ENCODE results near the gene NAA10. TPM values are rescaled to one million over a fixed set of nuclear protein-coding genes. Genes with fewer than 3 reads are reported as not detected.

NAA10 gene
- total RNA-seq, 1 experiment from 2014 or later = 91.3 TPM

GRCh38 chrX:153908219-153908860 is 26.5 kb downstream of the NAA10 start:
- Mint-ChIP-seq H3K27ac (ENCODE audit: unreplicated experiment) (no peak overlapping the region), H3K4me3 (ENCODE audit: unreplicated experiment) (no peak overlapping the region), H3K4me1 (ENCODE audit: low read depth, unreplicated experiment) (no peaks in the 10 kb centered on the region), H3K27me3 (ENCODE audit: insufficient read depth, unreplicated experiment) (no peaks in the 10 kb centered on the region), H3K9me3 (ENCODE audit: unreplicated experiment) (no peaks in the 10 kb centered on the region), H3K36me3 (ENCODE audit: insufficient read depth, unreplicated experiment) (no peaks in the 10 kb centered on the region)
- ChIA-PET POLR2A (no interaction called here), CTCF (no interaction called here)
- Histone ChIP-seq H3K4me1 (no peaks in the 10 kb centered on the region), H3K4me3 (ENCODE audit: low read depth, low read length) (no peak overlapping the region), H3K9me3 (no peaks in the 10 kb centered on the region), H3K27me3 (replicated peaks; ENCODE audit: control insufficient read depth, insufficient read depth, low read length) (no peaks in the 10 kb centered on the region), H3K36me3 (ENCODE audit: control insufficient read depth, insufficient read depth, low read length) (no peaks in the 10 kb centered on the region)
- intact Hi-C loops (cut with micrococcal nuclease; ENCODE audit: unreplicated experiment) = no loop called here
- TF ChIP-seq CTCF (IDR thresholded peaks at IDR 0.05; ENCODE audit: insufficient read depth in 1 of 2, low read depth in 1 of 2, low read length in 1 of 2, severe bottlenecking in 1 of 2, unreplicated experiment in 1 of 2) = no peak
- DNase-seq = no peak
- BruUV-seq (replicated peaks) = no TSS peak

- no peak for TF ChIP-seq CTCF (IDR thresholded peaks at IDR 0.05; ENCODE audit: insufficient read depth in 1 of 2, low read depth in 1 of 2, low read length in 1 of 2, severe bottlenecking in 1 of 2, unreplicated experiment in 1 of 2)
- Mint-ChIP-seq H3K27me3 (ENCODE audit: insufficient read depth, unreplicated experiment) (no peaks in the 10 kb centered on the region), H3K9me3 (ENCODE audit: unreplicated experiment) (no peaks in the 10 kb centered on the region), H3K4me3 (ENCODE audit: unreplicated experiment) (no peak overlapping the region), H3K27ac (ENCODE audit: unreplicated experiment) (no peak overlapping the region), H3K36me3 (ENCODE audit: insufficient read depth, unreplicated experiment) (no peaks in the 10 kb centered on the region), H3K4me1 (ENCODE audit: low read depth, unreplicated experiment) (no peaks in the 10 kb centered on the region)
- intact Hi-C loops (cut with micrococcal nuclease; ENCODE audit: unreplicated experiment) = no loop called here
- Histone ChIP-seq H3K27me3 (replicated peaks; ENCODE audit: control insufficient read depth, insufficient read depth, low read length) (no peaks in the 10 kb centered on the region), H3K36me3 (ENCODE audit: control insufficient read depth, insufficient read depth, low read length) (no peaks in the 10 kb centered on the region), H3K9me3 (no peaks in the 10 kb centered on the region), H3K4me3 (ENCODE audit: low read depth, low read length) (no peak overlapping the region), H3K4me1 (no peaks in the 10 kb centered on the region)
- POLR2A ChIA-PET = no interaction called here
- no peak for DNase-seq
- CTCF ChIA-PET = no interaction called here
- no TSS peak for BruUV-seq (replicated peaks)
These were observed 27.4 kb downstream of the NAA10 start for GRCh38 chrX:153907456-153907855.

GRCh38 chrX:153906126-153906917 is 28.5 kb downstream of the NAA10 start:
- intact Hi-C loops (cut with micrococcal nuclease; ENCODE audit: unreplicated experiment) = no loop called here
- POLR2A ChIA-PET = no interaction called here

More at GRCh38 chrX:153906126-153906917, 28.5 kb downstream of the NAA10 start:
- Mint-ChIP-seq H3K4me3 (ENCODE audit: unreplicated experiment) (no peak overlapping the region), H3K9me3 (ENCODE audit: unreplicated experiment) (no peaks in the 10 kb centered on the region), H3K36me3 (ENCODE audit: insufficient read depth, unreplicated experiment) (no peaks in the 10 kb centered on the region), H3K27ac (ENCODE audit: unreplicated experiment) (no peak overlapping the region), H3K27me3 (ENCODE audit: insufficient read depth, unreplicated experiment) (no peaks in the 10 kb centered on the region), H3K4me1 (ENCODE audit: low read depth, unreplicated experiment) (no peaks in the 10 kb centered on the region)
- H3K4me3 ChIP-seq (ENCODE audit: low read depth, low read length) = no peak overlapping the region
- no peaks in the 10 kb centered on the region for H3K27me3 ChIP-seq (replicated peaks; ENCODE audit: control insufficient read depth, insufficient read depth, low read length)
- H3K9me3 ChIP-seq = no peaks in the 10 kb centered on the region
- no TSS peak for BruUV-seq (replicated peaks)
- no peaks in the 10 kb centered on the region for H3K36me3 ChIP-seq (ENCODE audit: control insufficient read depth, insufficient read depth, low read length)
- CTCF ChIA-PET = no interaction called here
- DNase-seq = no peak
- TF ChIP-seq CTCF (IDR thresholded peaks at IDR 0.05; ENCODE audit: insufficient read depth in 1 of 2, low read depth in 1 of 2, low read length in 1 of 2, severe bottlenecking in 1 of 2, unreplicated experiment in 1 of 2) = no peak
- H3K4me1 ChIP-seq = no peaks in the 10 kb centered on the region
